ENCODE measurements around the gene TMEM170B.

Gene TMEM170B

DNA sequence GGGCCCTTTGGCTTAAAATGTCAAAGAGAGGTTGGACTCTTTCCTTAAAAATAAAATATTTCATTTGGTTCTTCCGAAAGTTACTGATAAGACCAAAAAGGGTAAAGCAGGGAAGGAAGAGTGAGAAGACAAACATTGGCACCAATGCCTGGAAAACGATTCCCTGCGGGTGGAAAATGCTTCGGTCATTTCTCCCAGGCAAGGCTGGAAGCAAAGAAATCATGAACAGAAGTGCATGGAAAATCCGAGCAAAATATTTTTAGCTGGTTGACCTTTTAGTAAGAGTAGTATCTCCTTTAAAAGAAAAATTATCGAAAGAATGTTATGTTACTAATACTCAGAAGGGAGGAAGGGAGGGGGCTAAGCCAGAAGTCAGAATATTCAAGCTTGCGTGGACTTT is 62.7 kb downstream of the TMEM170B start:
- no peak overlapping the region for H3K4me3 Mint-ChIP-seq
- H3K4me1 Mint-ChIP-seq = no peaks in the 10 kb centered on the region
- no peaks in the 10 kb centered on the region for H3K9me3 Mint-ChIP-seq
- no peak overlapping the region for H3K27ac Mint-ChIP-seq (ENCODE audit: low read depth)
- DNase-seq (ENCODE audit: low spot score in 2 of 2) = no peak
- ATAC-seq (replicated peaks; ENCODE audit: extremely low read depth, poor library complexity, severe bottlenecking) = no peak
- H3K27me3 Mint-ChIP-seq = peaks cover 66% of the 10 kb centered on the region
- no peaks in the 10 kb centered on the region for H3K36me3 Mint-ChIP-seq (ENCODE audit: insufficient read depth)

GRCh38 chr6:11601776-11602605 is 64.4 kb downstream of the TMEM170B start:
- H3K4me3 Mint-ChIP-seq = no peak overlapping the region
- H3K4me1 Mint-ChIP-seq = no peaks in the 10 kb centered on the region
- H3K36me3 Mint-ChIP-seq (ENCODE audit: insufficient read depth) = no peaks in the 10 kb centered on the region
- H3K27me3 Mint-ChIP-seq = peaks cover 72% of the 10 kb centered on the region
- ATAC-seq (replicated peaks; ENCODE audit: extremely low read depth, poor library complexity, severe bottlenecking) = no peak
- H3K9me3 Mint-ChIP-seq = no peaks in the 10 kb centered on the region
- DNase-seq (ENCODE audit: low spot score in 2 of 2) = no peak
- H3K27ac Mint-ChIP-seq (ENCODE audit: low read depth) = no peak overlapping the region

- Mint-ChIP-seq H3K27ac (ENCODE audit: low read depth) (no peak overlapping the region), H3K27me3 (peaks cover 84% of the 10 kb centered on the region), H3K4me3 (no peak overlapping the region), H3K36me3 (ENCODE audit: insufficient read depth) (no peaks in the 10 kb centered on the region), H3K9me3 (no peaks in the 10 kb centered on the region), H3K4me1 (no peaks in the 10 kb centered on the region)
- ATAC-seq (replicated peaks; ENCODE audit: extremely low read depth, poor library complexity, severe bottlenecking) (no peak), DNase-seq (ENCODE audit: low spot score in 2 of 2) (no peak)
Measured at GRCh38 chr6:11604215-11604614, 66.7 kb downstream of the TMEM170B start.

GRCh38 chr6:11604836-11605506 is 67.4 kb downstream of the TMEM170B start:
- Mint-ChIP-seq H3K9me3 (no peaks in the 10 kb centered on the region), H3K4me3 (no peak overlapping the region), H3K27me3 (peaks cover 91% of the 10 kb centered on the region), H3K36me3 (ENCODE audit: insufficient read depth) (no peaks in the 10 kb centered on the region), H3K27ac (ENCODE audit: low read depth) (no peak overlapping the region), H3K4me1 (no peaks in the 10 kb centered on the region)
- ATAC-seq (replicated peaks; ENCODE audit: extremely low read depth, poor library complexity, severe bottlenecking) (no peak), DNase-seq (ENCODE audit: low spot score in 2 of 2) (no peak)

GRCh38 chr6:11605507-11605905 is 68.0 kb downstream of the TMEM170B start:
- H3K4me3 Mint-ChIP-seq = no peak overlapping the region

GRCh38 chr6:11606332-11606731 is 68.8 kb downstream of the TMEM170B start:
- H3K36me3 Mint-ChIP-seq (ENCODE audit: insufficient read depth) = no peaks in the 10 kb centered on the region
- H3K9me3 Mint-ChIP-seq = no peaks in the 10 kb centered on the region
- no peaks in the 10 kb centered on the region for H3K4me1 Mint-ChIP-seq
- no peak for ATAC-seq (replicated peaks; ENCODE audit: extremely low read depth, poor library complexity, severe bottlenecking)
- DNase-seq (ENCODE audit: low spot score in 2 of 2) = no peak
- H3K4me3 Mint-ChIP-seq = no peak overlapping the region
- no peak overlapping the region for H3K27ac Mint-ChIP-seq (ENCODE audit: low read depth)
- peaks cover 80% of the 10 kb centered on the region for H3K27me3 Mint-ChIP-seq

More at GRCh38 chr6:11605507-11605905, 68.0 kb downstream of the TMEM170B start:
- no peaks in the 10 kb centered on the region for H3K4me1 Mint-ChIP-seq
- peaks cover 88% of the 10 kb centered on the region for H3K27me3 Mint-ChIP-seq
- ATAC-seq (replicated peaks; ENCODE audit: extremely low read depth, poor library complexity, severe bottlenecking) (no peak), DNase-seq (ENCODE audit: low spot score in 2 of 2) (no peak)
- H3K9me3 Mint-ChIP-seq = no peaks in the 10 kb centered on the region
- no peaks in the 10 kb centered on the region for H3K36me3 Mint-ChIP-seq (ENCODE audit: insufficient read depth)
- no peak overlapping the region for H3K27ac Mint-ChIP-seq (ENCODE audit: low read depth)

DNA sequence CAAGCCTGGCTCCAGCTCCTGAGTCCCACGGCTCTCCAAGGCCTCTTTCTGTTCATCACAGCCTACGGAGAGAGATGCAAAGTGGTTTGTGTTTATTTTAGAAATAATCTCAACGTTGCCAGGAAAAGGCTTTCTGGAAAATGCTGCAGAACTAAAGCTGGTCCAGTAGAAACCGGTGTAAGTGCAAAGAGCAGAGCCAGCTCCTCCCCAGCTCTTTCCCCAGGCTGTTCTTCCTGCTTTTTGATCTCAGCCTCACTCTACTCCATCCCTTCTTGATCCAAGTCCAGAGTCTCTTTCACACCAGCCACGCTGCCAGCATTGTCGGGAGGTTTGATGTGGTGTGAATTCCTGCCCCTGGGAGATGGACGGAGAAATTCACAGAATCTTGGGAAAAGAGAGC is 69.8 kb downstream of the TMEM170B start:
- H3K36me3 Mint-ChIP-seq (ENCODE audit: insufficient read depth) = no peaks in the 10 kb centered on the region
- H3K4me1 Mint-ChIP-seq = no peaks in the 10 kb centered on the region
- ATAC-seq (replicated peaks; ENCODE audit: extremely low read depth, poor library complexity, severe bottlenecking) (no peak), DNase-seq (ENCODE audit: low spot score in 2 of 2) (no peak)
- no peaks in the 10 kb centered on the region for H3K9me3 Mint-ChIP-seq
- H3K27me3 Mint-ChIP-seq = peaks cover 72% of the 10 kb centered on the region
- H3K4me3 Mint-ChIP-seq = no peak overlapping the region
- no peak overlapping the region for H3K27ac Mint-ChIP-seq (ENCODE audit: low read depth)

DNA sequence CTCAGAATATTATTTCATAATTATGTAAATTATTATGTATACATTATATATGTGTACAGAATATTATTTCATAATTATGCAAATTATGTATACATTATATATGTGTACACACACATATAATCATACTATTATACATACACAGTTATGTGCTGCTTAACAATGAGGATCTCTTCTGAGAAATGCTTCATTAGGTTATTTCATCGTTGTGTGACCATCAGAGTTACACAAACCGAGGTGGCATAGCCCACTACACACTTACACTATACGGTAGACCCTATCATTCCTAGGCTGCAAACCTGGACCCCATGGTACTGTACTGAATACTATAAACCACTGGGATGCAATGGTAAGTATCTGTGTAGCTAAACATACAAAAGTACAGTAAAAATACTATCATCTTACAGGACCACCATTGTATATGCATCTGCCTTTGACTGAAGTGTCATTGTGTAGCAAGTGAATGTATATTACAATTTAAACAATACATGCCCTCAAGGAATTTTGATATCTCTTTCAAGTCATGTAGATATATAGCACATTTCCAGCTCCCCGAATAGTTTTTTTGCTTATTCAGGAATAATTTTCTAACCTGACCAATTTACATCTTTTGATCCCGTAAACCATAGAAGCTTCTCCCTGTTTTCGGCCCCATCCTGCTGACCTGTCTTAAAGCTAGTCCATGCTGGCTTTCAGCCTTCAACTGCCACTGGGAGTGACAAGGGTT is 71.2 kb downstream of the TMEM170B start:
- H3K9me3 Mint-ChIP-seq = no peaks in the 10 kb centered on the region
- no peaks in the 10 kb centered on the region for H3K4me1 Mint-ChIP-seq
- H3K27ac Mint-ChIP-seq (ENCODE audit: low read depth) = no peak overlapping the region
- H3K27me3 Mint-ChIP-seq = peaks cover 59% of the 10 kb centered on the region
- H3K36me3 Mint-ChIP-seq (ENCODE audit: insufficient read depth) = no peaks in the 10 kb centered on the region
- no peak overlapping the region for H3K4me3 Mint-ChIP-seq
- ATAC-seq (replicated peaks; ENCODE audit: extremely low read depth, poor library complexity, severe bottlenecking) = no peak
- no peak for DNase-seq (ENCODE audit: low spot score in 2 of 2)

DNA sequence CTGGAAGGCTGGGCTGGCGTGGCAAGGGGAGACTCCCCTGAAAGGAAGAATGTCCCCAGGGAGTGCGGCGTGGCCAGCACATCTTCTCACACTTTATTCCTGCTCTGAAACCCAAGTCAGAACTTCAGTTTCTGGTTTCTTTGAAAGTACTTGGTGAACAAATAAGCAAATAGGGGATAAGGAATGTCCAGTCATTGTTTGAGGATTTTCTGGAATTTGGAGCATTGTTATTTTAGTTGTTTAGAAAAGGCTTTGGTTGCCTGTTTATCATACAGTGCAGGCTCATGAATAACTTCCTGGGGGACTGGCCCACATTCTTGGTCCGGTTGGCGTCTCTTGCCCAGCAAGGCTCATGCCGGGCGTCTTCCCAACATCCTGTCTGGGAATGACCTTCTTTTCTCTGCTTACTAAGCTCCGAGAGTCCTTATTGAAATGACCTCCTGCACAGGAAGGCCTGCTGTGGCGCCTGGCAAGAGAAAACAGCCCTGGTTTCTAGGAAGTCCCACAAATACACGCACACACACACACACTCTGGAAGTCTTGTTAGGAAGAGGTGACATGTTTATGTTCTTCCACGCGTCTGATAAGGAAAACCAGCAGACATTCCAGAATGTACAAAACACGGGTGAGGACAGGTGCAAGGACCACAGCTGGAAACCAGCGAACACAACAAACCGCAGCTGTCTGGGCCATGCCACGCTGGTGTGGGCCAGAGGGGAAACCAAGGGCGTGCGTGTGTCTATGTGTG is 71.9 kb downstream of the TMEM170B start:
- no peak overlapping the region for H3K27ac Mint-ChIP-seq (ENCODE audit: low read depth)
- no peak overlapping the region for H3K4me3 Mint-ChIP-seq
- H3K36me3 Mint-ChIP-seq (ENCODE audit: insufficient read depth) = no peaks in the 10 kb centered on the region
- peaks cover 52% of the 10 kb centered on the region for H3K27me3 Mint-ChIP-seq
- DNase-seq (ENCODE audit: low spot score in 2 of 2) (no peak), ATAC-seq (replicated peaks; ENCODE audit: extremely low read depth, poor library complexity, severe bottlenecking) (no peak)
- H3K4me1 Mint-ChIP-seq = no peaks in the 10 kb centered on the region
- H3K9me3 Mint-ChIP-seq = no peaks in the 10 kb centered on the region

- Mint-ChIP-seq H3K36me3 (ENCODE audit: insufficient read depth) (no peaks in the 10 kb centered on the region), H3K27ac (ENCODE audit: low read depth) (no peak overlapping the region), H3K4me1 (no peaks in the 10 kb centered on the region), H3K4me3 (no peak overlapping the region), H3K9me3 (no peaks in the 10 kb centered on the region), H3K27me3 (peaks cover 15% of the 10 kb centered on the region)
- ATAC-seq (replicated peaks; ENCODE audit: extremely low read depth, poor library complexity, severe bottlenecking) (no peak), DNase-seq (ENCODE audit: low spot score in 2 of 2) (no peak)
Measured at GRCh38 chr6:11613336-11613735, 75.8 kb downstream of the TMEM170B start.

GRCh38 chr6:11613858-11614257 is 76.3 kb downstream of the TMEM170B start:
- DNase-seq (ENCODE audit: low spot score in 2 of 2) = no peak
- H3K4me3 Mint-ChIP-seq = no peak overlapping the region

GRCh38 chr6:11614534-11615213 is 77.1 kb downstream of the TMEM170B start:
- H3K36me3 Mint-ChIP-seq (ENCODE audit: insufficient read depth) = no peaks in the 10 kb centered on the region

More at GRCh38 chr6:11613858-11614257, 76.3 kb downstream of the TMEM170B start:
- Mint-ChIP-seq H3K36me3 (ENCODE audit: insufficient read depth) (no peaks in the 10 kb centered on the region), H3K27ac (ENCODE audit: low read depth) (no peak overlapping the region), H3K4me1 (no peaks in the 10 kb centered on the region), H3K27me3 (peaks cover 11% of the 10 kb centered on the region), H3K9me3 (no peaks in the 10 kb centered on the region)
- ATAC-seq (replicated peaks; ENCODE audit: extremely low read depth, poor library complexity, severe bottlenecking) = no peak

More at GRCh38 chr6:11614534-11615213, 77.1 kb downstream of the TMEM170B start:
- H3K4me1 Mint-ChIP-seq = no peaks in the 10 kb centered on the region
- DNase-seq (ENCODE audit: low spot score in 2 of 2) = no peak
- no peak overlapping the region for H3K4me3 Mint-ChIP-seq
- no peak for ATAC-seq (replicated peaks; ENCODE audit: extremely low read depth, poor library complexity, severe bottlenecking)
- no peaks in the 10 kb centered on the region for H3K9me3 Mint-ChIP-seq
- no peak overlapping the region for H3K27ac Mint-ChIP-seq (ENCODE audit: low read depth)
- peaks cover 9% of the 10 kb centered on the region for H3K27me3 Mint-ChIP-seq

Data from central memory CD8-positive, alpha-beta T cell (primary cell).